ENCODE results near the gene SH3BP4. TPM values are rescaled to one million over a fixed set of nuclear protein-coding genes. Genes with fewer than 3 reads are reported as not detected.
"Not testable (repeated sequence)": the region's sequence is repeated elsewhere in the genome, so short reads cannot be mapped to it uniquely, and the experiment has no call there.

SH3BP4 gene
- total RNA-seq, 4 donors from 2014 or later: 11.0 to 22.9 (median 18.7) TPM

GRCh38 chr2:235017441-235017840 is 65.6 kb downstream of the SH3BP4 start:
- H3K27me3 ChIP-seq: no peaks in the 10 kb centered on the region
- no peaks in the 10 kb centered on the region for H3K4me1 ChIP-seq
- TF ChIP-seq POLR2A (IDR thresholded peaks at IDR 0.05): no peak
- no peak for TF ChIP-seq CTCF (IDR thresholded peaks at IDR 0.05)
- 74 to 78% methylated on average over 4 of the region's 4 CpGs for WGBS, 2 donors
- DNase-seq: no peak
- intact Hi-C loops (cut with DNase I): no loop called here
- no peaks in the 10 kb centered on the region for H3K36me3 ChIP-seq
- peaks cover 0 to 7% (median 5%) of the 10 kb centered on the region in 3 donors for H3K9me3 ChIP-seq
- no peak overlapping the region for H3K27ac ChIP-seq
- H3K4me3 ChIP-seq: no peak overlapping the region

DNA sequence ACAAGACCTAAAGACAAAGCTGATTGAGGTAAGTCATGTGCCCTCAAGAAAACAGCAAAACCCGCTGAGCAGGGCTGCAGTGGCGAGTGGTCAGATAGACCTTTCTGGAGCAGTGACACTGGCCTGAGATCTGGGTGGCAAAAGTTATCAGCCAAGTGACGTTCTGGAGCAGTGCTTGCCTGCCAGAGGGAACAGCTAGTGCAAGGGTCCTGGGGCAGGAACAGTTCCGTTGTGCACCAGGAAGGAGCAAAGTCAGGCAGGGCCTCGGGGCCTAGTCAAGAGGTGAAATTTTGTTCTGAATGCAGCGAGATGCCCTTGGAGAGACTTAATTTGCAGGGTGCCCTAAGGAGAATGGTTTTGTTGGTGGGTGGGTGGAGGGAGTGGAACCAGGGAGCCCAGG is 67.0 kb downstream of the SH3BP4 start:
- DNase-seq: no peak
- H3K4me3 ChIP-seq: no peak overlapping the region
- no peaks in the 10 kb centered on the region for H3K36me3 ChIP-seq
- H3K27me3 ChIP-seq: no peaks in the 10 kb centered on the region
- H3K27ac ChIP-seq: no peak overlapping the region
- 92 to 93% methylated on average over 4 to 6 of the region's 6 CpGs for WGBS, 2 donors
- TF ChIP-seq POLR2A (IDR thresholded peaks at IDR 0.05): no peak
- TF ChIP-seq CTCF (IDR thresholded peaks at IDR 0.05): no peak
- intact Hi-C loops (cut with DNase I): no loop called here
- peaks cover 0 to 2% (median 0%) of the 10 kb centered on the region in 3 donors for H3K4me1 ChIP-seq
- H3K9me3 ChIP-seq: peaks cover 0 to 7% (median 5%) of the 10 kb centered on the region in 3 donors

- H3K36me3 ChIP-seq; H3K9me3 ChIP-seq; intact Hi-C loops (cut with DNase I); DNase-seq; H3K27me3 ChIP-seq; H3K4me3 ChIP-seq; H3K27ac ChIP-seq: not testable (repeated sequence)
- H3K4me1 ChIP-seq: peaks cover 0 to 15% (median 2%) of the 10 kb centered on the region in 3 donors
- 87 to 89% methylated on average over 4 of the region's 4 CpGs for WGBS, 2 donors
These were observed 68.3 kb downstream of the SH3BP4 start for GRCh38 chr2:235020141-235020540.

- H3K9me3 ChIP-seq: no peaks in the 10 kb centered on the region
- no peak overlapping the region for H3K4me3 ChIP-seq
- H3K4me1 ChIP-seq: peaks cover 0 to 31% (median 3%) of the 10 kb centered on the region in 3 donors
- no peak for TF ChIP-seq CTCF (IDR thresholded peaks at IDR 0.05)
- TF ChIP-seq POLR2A (IDR thresholded peaks at IDR 0.05): no peak
- intact Hi-C loops (cut with DNase I): no loop called here
- H3K27me3 ChIP-seq: no peaks in the 10 kb centered on the region
- WGBS, 2 donors: 25 to 28% methylated on average over 2 of the region's 2 CpGs
- no peak overlapping the region for H3K27ac ChIP-seq
- H3K36me3 ChIP-seq: no peaks in the 10 kb centered on the region
- no peak for DNase-seq
These were observed 69.9 kb downstream of the SH3BP4 start for GRCh38 chr2:235021752-235022151.

DNA sequence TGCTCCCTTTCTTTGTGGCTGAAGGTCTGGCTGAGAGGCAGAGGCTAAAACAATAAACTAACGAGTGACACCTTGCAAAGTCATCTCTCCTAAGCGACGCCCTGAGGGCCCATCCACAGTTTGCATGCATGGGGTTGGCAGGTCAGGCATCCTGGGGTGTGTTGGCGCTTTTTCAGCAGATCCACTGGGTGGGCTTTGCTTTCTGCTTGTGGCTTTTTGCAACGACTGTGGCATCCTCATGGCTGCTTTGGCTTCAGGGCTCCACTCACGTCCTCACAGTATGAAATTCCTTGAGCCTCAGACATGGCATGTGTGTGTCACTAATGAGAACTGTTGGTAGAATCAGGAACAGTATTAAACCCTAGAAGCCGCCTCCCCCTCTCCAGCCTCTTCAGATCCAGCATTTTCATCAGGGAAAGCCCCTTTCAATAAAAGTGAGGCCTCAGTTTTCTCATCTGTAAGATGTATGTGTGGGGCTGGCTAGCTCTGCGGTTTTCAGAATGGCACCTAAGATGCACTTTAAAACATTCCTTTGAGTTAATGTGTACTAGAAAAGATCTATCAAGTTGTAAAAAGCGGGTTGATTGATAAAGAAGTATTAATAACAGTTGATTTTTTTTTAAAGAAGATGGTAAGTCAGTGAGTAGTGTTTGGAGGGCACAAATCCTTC is 72.5 kb downstream of the SH3BP4 start:
- no peak for DNase-seq
- H3K27ac ChIP-seq: peak overlapping the region in 1 of 4 donors; percentile 41
- no peaks in the 10 kb centered on the region for H3K27me3 ChIP-seq
- intact Hi-C loops (cut with DNase I): no loop called here
- no peak for TF ChIP-seq CTCF (IDR thresholded peaks at IDR 0.05)
- no peak for TF ChIP-seq POLR2A (IDR thresholded peaks at IDR 0.05)
- H3K4me3 ChIP-seq: no peak overlapping the region
- H3K36me3 ChIP-seq: no peaks in the 10 kb centered on the region
- WGBS, 2 donors: 76 to 78% methylated on average over 5 to 9 of the region's 9 CpGs
- H3K9me3 ChIP-seq: no peaks in the 10 kb centered on the region
- peaks cover 0 to 56% (median 15%) of the 10 kb centered on the region in 3 donors for H3K4me1 ChIP-seq

Measured in esophagus squamous epithelium (tissue), 5 donors.